H1 (cell line): ENCODE data around the gene DGKI.

Experiments used
- BCL11A ChIP-seq, 2 experiments: IDR thresholded peaks; one replicate each; pipeline ENCODE4 v1.6.1; 2011; ENCODE audit warnings: low read depth in 2 of 2, low read length in 2 of 2, mild to moderate bottlenecking in 2 of 2
- EGR1 ChIP-seq: IDR thresholded peaks from 2 replicates; pipeline ENCODE4 v1.6.1; 2011; ENCODE audit warnings: low read depth, low read length, borderline replicate concordance
- EP300 ChIP-seq, 2 experiments: IDR thresholded peaks; 1 replicate in 1 of 2; 2 replicates in 1 of 2; pipeline ENCODE4 v1.6.1; 2011 to 2012; ENCODE audit warnings: low read depth in 2 of 2, low read length in 2 of 2, mild to moderate bottlenecking in 2 of 2, borderline replicate concordance in 1 of 2, inconsistent platforms in 1 of 2, moderate library complexity in 1 of 2
- EZH2 ChIP-seq: fragments of 200-600 bp; sonication (generic); IDR thresholded peaks from 2 replicates; pipeline ENCODE4 v1.7.1; 2012; ENCODE audit warnings: low read depth, mild to moderate bottlenecking, moderate library complexity, low read length, inconsistent platforms; ENCODE audit not compliant: severe bottlenecking
- KDM1A ChIP-seq: fragments of 200-600, 300-600 bp; sonication (generic); IDR thresholded peaks from 2 replicates; pipeline ENCODE4 v1.7.1; 2016; ENCODE audit warnings: mild to moderate bottlenecking, low read length, borderline replicate concordance
- MAFK ChIP-seq: IDR thresholded peaks from 2 replicates; pipeline ENCODE4 v1.6.1; 2012; ENCODE audit warnings: low read depth, mild to moderate bottlenecking, improper control_type of control experiment, low read length
- PHF8 ChIP-seq: fragments of 200-600 bp; sonication (generic); conservative IDR thresholded peaks from 2 replicates; pipeline ENCODE4 v1.7.1; 2012; ENCODE audit warnings: low read depth, mild to moderate bottlenecking, inconsistent platforms, low read length, moderate library complexity
- POLR2A ChIP-seq, 2 experiments: IDR thresholded peaks; 1 replicate in 1 of 2; 2 replicates in 1 of 2; pipeline ENCODE4 v1.6.1; 2011; ENCODE audit warnings: low read depth in 2 of 2, low read length in 2 of 2, mild to moderate bottlenecking in 2 of 2; ENCODE audit errors: control extremely low read depth in 1 of 2
- SIX5 ChIP-seq: IDR thresholded peaks from 2 replicates; pipeline ENCODE4 v1.6.1; 2011; ENCODE audit warnings: mild to moderate bottlenecking, low read depth, low read length
- TAF1 ChIP-seq: IDR thresholded peaks from 2 replicates; pipeline ENCODE4 v1.6.1; 2011; ENCODE audit warnings: mild to moderate bottlenecking, low read depth, low read length
- TEAD4 ChIP-seq: IDR thresholded peaks from 2 replicates; pipeline ENCODE4 v1.6.1; 2012; ENCODE audit warnings: low read depth, low read length, inconsistent platforms, mixed read lengths
- YY1 ChIP-seq: IDR thresholded peaks from 2 replicates; pipeline ENCODE4 v1.6.1; 2011; ENCODE audit warnings: low read depth, mild to moderate bottlenecking, low read length
- TF ChIP-seq, protein P1 (sequence below), 3 experiments: IDR thresholded peaks; 1 replicate in 2 of 3; 2 replicates in 1 of 3; pipeline versions ENCODE4 v1.5.1 to v1.6.1; 2011; ENCODE audit warnings: low read length in 3 of 3, mild to moderate bottlenecking in 3 of 3, inconsistent platforms in 2 of 3, low read depth in 1 of 3, moderate library complexity in 1 of 3; ENCODE audit not compliant: insufficient read depth in 1 of 3; ENCODE audit errors: control extremely low read depth in 1 of 3
- TF ChIP-seq, protein P2 (sequence below): IDR thresholded peaks from 2 replicates; pipeline ENCODE4 v1.6.1; 2011; ENCODE audit warnings: low read length, improper control_type of control experiment

- TF ChIP-seq PHF8 (no peak), EP300 (IDR thresholded peaks at IDR 0.05; ENCODE audit: borderline replicate concordance in 1 of 2, low read depth in 2 of 2, low read length in 2 of 2) (no peak), TEAD4 (no peak), EZH2 (no peak), POLR2A (IDR thresholded peaks at IDR 0.05; ENCODE audit: control extremely low read depth in 1 of 2, low read depth in 2 of 2, low read length in 2 of 2) (no peak), MAFK (no peak), YY1 (no peak), TAF1 (no peak), BCL11A (IDR thresholded peaks at IDR 0.05; ENCODE audit: low read depth in 2 of 2, low read length in 2 of 2) (no peak), SIX5 (no peak), KDM1A (no peak), EGR1 (no peak)
- TF ChIP-seq, protein P1, sequence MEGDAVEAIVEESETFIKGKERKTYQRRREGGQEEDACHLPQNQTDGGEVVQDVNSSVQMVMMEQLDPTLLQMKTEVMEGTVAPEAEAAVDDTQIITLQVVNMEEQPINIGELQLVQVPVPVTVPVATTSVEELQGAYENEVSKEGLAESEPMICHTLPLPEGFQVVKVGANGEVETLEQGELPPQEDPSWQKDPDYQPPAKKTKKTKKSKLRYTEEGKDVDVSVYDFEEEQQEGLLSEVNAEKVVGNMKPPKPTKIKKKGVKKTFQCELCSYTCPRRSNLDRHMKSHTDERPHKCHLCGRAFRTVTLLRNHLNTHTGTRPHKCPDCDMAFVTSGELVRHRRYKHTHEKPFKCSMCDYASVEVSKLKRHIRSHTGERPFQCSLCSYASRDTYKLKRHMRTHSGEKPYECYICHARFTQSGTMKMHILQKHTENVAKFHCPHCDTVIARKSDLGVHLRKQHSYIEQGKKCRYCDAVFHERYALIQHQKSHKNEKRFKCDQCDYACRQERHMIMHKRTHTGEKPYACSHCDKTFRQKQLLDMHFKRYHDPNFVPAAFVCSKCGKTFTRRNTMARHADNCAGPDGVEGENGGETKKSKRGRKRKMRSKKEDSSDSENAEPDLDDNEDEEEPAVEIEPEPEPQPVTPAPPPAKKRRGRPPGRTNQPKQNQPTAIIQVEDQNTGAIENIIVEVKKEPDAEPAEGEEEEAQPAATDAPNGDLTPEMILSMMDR (IDR thresholded peaks at IDR 0.05; ENCODE audit: control extremely low read depth in 1 of 3, insufficient read depth in 1 of 3, low read depth in 1 of 3, low read length in 3 of 3) = no peak
- TF ChIP-seq, protein P2, sequence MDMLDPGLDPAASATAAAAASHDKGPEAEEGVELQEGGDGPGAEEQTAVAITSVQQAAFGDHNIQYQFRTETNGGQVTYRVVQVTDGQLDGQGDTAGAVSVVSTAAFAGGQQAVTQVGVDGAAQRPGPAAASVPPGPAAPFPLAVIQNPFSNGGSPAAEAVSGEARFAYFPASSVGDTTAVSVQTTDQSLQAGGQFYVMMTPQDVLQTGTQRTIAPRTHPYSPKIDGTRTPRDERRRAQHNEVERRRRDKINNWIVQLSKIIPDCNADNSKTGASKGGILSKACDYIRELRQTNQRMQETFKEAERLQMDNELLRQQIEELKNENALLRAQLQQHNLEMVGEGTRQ = no peak
These were observed 326.8 kb downstream of the DGKI start for GRCh38 chr7:137519947-137520346.
